ENCODE data around the gene PRR16.
A peak's percentile ranks its signal among the peaks of the same experiment; 100 is the strongest.

The PRR16 gene

DNA sequence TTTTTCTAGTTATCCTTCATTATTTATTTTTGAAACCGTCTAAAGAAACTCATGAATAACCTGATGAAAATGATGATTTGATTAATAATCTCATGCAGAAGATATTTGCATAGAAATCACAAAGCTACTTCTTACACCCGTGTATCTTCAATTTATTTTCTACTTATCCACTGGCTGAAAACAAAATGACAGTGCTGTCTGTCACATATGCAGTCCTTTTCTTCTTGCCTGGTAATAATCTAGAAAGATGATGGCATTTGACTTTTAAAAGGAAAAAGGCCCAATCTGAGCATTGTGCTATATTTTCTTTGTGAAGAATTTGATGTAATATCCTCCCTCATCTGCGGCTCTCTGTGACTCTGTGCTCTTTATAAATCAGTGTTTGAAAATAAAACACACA is 253.3 kb downstream of the PRR16 start:
- no peak for DNase-seq

DNA sequence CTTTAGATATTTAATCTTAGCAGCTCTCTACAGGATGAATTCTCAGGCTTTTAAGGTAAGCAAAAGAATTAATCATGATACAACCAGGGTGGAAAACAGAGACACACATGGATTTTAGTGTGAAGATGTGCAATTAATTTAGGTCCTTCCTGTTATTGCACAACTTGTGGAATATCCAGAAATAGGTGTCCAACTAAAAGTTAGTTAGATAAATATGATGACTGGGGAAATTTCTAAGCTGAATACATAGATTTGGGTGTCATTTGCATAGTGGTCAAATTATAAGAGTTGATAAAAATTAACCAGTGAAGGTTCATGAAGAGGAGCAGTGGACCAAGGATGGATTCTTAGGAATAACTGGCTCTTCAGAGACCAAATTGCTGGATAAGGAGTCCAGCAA is 266.1 kb downstream of the PRR16 start:
- no peak for DNase-seq

DNA sequence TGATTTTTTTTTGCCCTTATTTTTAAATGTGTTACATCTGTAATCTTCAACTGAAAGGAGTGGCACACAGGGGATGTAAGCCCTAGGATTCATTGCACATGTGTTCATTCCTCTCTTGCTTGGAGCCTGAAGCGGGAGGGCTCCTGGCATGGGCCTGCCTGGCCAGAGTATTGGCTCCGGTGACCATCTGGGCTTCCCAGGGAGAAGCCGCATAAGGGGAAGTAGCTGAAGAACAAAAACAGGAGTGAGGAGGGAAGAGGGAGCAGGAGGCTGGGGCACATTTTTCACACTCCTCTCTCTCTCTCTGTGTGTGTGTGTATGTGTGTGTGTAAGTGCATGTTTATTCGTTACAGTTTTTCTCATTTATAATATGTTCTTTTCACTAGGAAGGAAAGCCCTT is 269.9 kb downstream of the PRR16 start:
- DNase-seq = peak in 1 of 51 donors; percentile 1

DNA sequence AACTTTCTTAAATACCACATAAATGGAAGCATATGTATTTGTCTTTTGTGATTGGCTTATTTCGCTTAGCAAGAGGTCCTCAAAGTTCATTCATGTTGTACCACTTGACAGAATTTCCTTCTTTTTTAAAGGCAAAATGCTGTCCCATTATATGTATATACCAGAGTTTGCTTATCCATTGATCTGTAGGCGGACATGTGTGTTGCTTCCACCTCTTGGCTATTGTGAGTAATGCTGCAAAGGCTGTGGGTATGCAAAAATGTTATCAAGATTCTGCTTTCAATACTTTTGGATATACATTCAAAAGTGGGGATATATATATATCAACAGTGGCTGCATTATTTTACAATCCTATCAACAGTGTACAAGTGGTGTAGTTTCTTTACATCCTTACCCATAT is 271.0 kb downstream of the PRR16 start:
- no peak for DNase-seq
